H1 (cell line): ENCODE data around the gene RPL23. TPM values are rescaled to one million over a fixed set of nuclear protein-coding genes. Genes with fewer than 3 reads are reported as not detected.

ENCODE experiments used
- CTCF ChIA-PET: fragments of 300-600 bp; sonication (Branson Sonifier 250); formaldehyde crosslinking; loops from one replicate; lab custom pipeline; 2021; ENCODE audit not compliant: partially characterized antibody; lab: Charles Lee
- POLR2A ChIA-PET: fragments of 300-600 bp; sonication (Branson Sonifier 250); formaldehyde crosslinking; loops from one replicate; lab custom pipeline; 2021; ENCODE audit warnings: inconsistent platforms; ENCODE audit not compliant: partially characterized antibody; lab: Charles Lee
- DNase-seq, 2 experiments: peaks; one replicate each; pipeline versions ENCODE4 v3.0.0 to v3.0.0-alpha.2; 2010 to 2022; ENCODE audit warnings: low spot score in 2 of 2, low read depth in 1 of 2, mixed read lengths in 1 of 2
- FAIRE-seq: peaks from 2 replicates; lab custom pipeline; 2011; peaks lifted over from hg19 to GRCh38; lab: Jason Lieb, UNC
- H2AFZ ChIP-seq: 2 replicates; pipeline ENCODE4 v1.8.1; 2012; ENCODE audit warnings: low read length, inconsistent platforms
- H2AK5ac ChIP-seq: 2 replicates; pipeline ENCODE4 v1.6.1; 2013; ENCODE audit warnings: low read depth, low read length
- H2BK120ac ChIP-seq: replicated peaks from 2 replicates; pipeline ENCODE3; 2013; ENCODE audit warnings: low read depth, low read length, inconsistent platforms
- H2BK12ac ChIP-seq: 2 replicates; pipeline ENCODE4 v1.6.1; 2013; ENCODE audit warnings: low read depth, low read length
- H2BK15ac ChIP-seq: 2 replicates; pipeline ENCODE4 v1.6.1; 2013; ENCODE audit warnings: low read length
- H2BK20ac ChIP-seq: 2 replicates; pipeline ENCODE4 v1.6.1; 2013; ENCODE audit warnings: low read length
- H2BK5ac ChIP-seq: 2 replicates; pipeline ENCODE4 v1.6.1; 2013; ENCODE audit warnings: low read depth, low read length
- H3K14ac ChIP-seq: 2 replicates; pipeline ENCODE4 v1.6.1; 2013; ENCODE audit warnings: inconsistent platforms; ENCODE audit not compliant: insufficient read length
- H3K18ac ChIP-seq: 2 replicates; pipeline ENCODE4 v1.6.1; 2013; ENCODE audit warnings: low read length; ENCODE audit errors: extremely low read depth
- H3K23ac ChIP-seq: 2 replicates; pipeline ENCODE4 v1.6.1; 2013; ENCODE audit warnings: inconsistent platforms; ENCODE audit not compliant: insufficient read length
- H3K23me2 ChIP-seq: 2 replicates; pipeline ENCODE4 v1.6.1; 2013; ENCODE audit warnings: low read depth, low read length
- H3K27ac ChIP-seq: 2 replicates; pipeline ENCODE4 v1.6.1; 2011; ENCODE audit warnings: low read depth, low read length, inconsistent platforms
- H3K27me3 ChIP-seq, 4 experiments: replicated peaks in 1 of 4; 1 replicate in 1 of 4; 2 replicates in 3 of 4; pipeline versions ENCODE4 v1.6.1 to v1.8.1; 2011 to 2013; ENCODE audit warnings: low read length in 3 of 4, mild to moderate bottlenecking in 3 of 4, inconsistent platforms in 2 of 4, mixed read lengths in 2 of 4, moderate library complexity in 1 of 4; ENCODE audit not compliant: control insufficient read depth in 3 of 4, insufficient read depth in 3 of 4; ENCODE audit errors: extremely low read depth in 1 of 4
- H3K36me3 ChIP-seq, 4 experiments: 2 replicates each; pipeline versions ENCODE4 v1.6.1 to v1.8.1; 2011 to 2013; ENCODE audit warnings: mild to moderate bottlenecking in 4 of 4, low read length in 3 of 4, moderate library complexity in 2 of 4, control low read depth in 1 of 4, inconsistent platforms in 1 of 4; ENCODE audit not compliant: insufficient read depth in 4 of 4, control insufficient read depth in 2 of 4
- H3K4ac ChIP-seq: replicated peaks from 2 replicates; pipeline ENCODE3; 2013; ENCODE audit warnings: low read length, low read depth, mixed read lengths, inconsistent platforms; ENCODE audit not compliant: insufficient read length
- H3K4me1 ChIP-seq, 4 experiments: replicated peaks in 1 of 4; 1 replicate in 1 of 4; 2 replicates in 3 of 4; pipeline versions ENCODE4 v1.6.1 to v1.8.1; 2011 to 2013; ENCODE audit warnings: low read length in 3 of 4, inconsistent platforms in 2 of 4, mixed read lengths in 1 of 4; ENCODE audit not compliant: insufficient read depth in 4 of 4, control insufficient read depth in 3 of 4
- H3K4me2 ChIP-seq, 2 experiments: 2 replicates each; pipeline versions ENCODE4 v1.6.1 to v1.8.1; 2011 to 2013; ENCODE audit warnings: low read depth in 2 of 2, low read length in 2 of 2, control low read depth in 1 of 2, inconsistent platforms in 1 of 2, mild to moderate bottlenecking in 1 of 2; ENCODE audit not compliant: insufficient read depth in 1 of 2
- H3K4me3 ChIP-seq, 4 experiments: fragments of 200-600, 300-600 bp in 1 of 4; sonication (generic), shearing (Covaris generic), sonication (Bioruptor Twin) in 1 of 4; 2 replicates each; pipeline versions ENCODE4 v1.5.1 to v1.8.1; 2011 to 2016; ENCODE audit warnings: low read length in 4 of 4, low read depth in 3 of 4, control low read depth in 2 of 4, inconsistent platforms in 2 of 4, mild to moderate bottlenecking in 2 of 4, mixed read lengths in 1 of 4, moderate library complexity in 1 of 4; ENCODE audit not compliant: insufficient read depth in 2 of 4; ENCODE audit errors: extremely low read depth in 1 of 4
- H3K56ac ChIP-seq: replicated peaks from 2 replicates; pipeline ENCODE3; 2013; ENCODE audit warnings: low read depth, mild to moderate bottlenecking, mixed read lengths, low read length, inconsistent platforms; ENCODE audit not compliant: insufficient read length
- H3K79me1 ChIP-seq: 2 replicates; pipeline ENCODE4 v1.6.1; 2013; ENCODE audit warnings: low read depth, low read length, control low read depth
- H3K79me2 ChIP-seq, 2 experiments: 2 replicates each; pipeline versions ENCODE4 v1.6.1 to v1.8.1; 2012 to 2013; ENCODE audit warnings: low read length in 2 of 2, mild to moderate bottlenecking in 2 of 2, inconsistent platforms in 1 of 2; ENCODE audit not compliant: insufficient read depth in 2 of 2, control insufficient read depth in 1 of 2
- H3K9ac ChIP-seq, 4 experiments: replicated peaks in 1 of 4; 1 replicate in 1 of 4; 2 replicates in 3 of 4; pipeline versions ENCODE4 v1.6.1 to v1.8.1; 2011 to 2013; ENCODE audit warnings: low read depth in 3 of 4, low read length in 3 of 4, control low read depth in 2 of 4, mild to moderate bottlenecking in 2 of 4, moderate library complexity in 2 of 4, inconsistent platforms in 1 of 4; ENCODE audit errors: extremely low read depth in 1 of 4
- H3K9me3 ChIP-seq, 2 experiments: 2 replicates each; pipeline versions ENCODE4 v1.6.1 to v1.8.1; 2012 to 2013; ENCODE audit warnings: mild to moderate bottlenecking in 2 of 2, moderate library complexity in 2 of 2, control low read depth in 1 of 2, inconsistent platforms in 1 of 2, low read depth in 1 of 2, low read length in 1 of 2, mixed read lengths in 1 of 2; ENCODE audit not compliant: insufficient read depth in 2 of 2
- H4K20me1 ChIP-seq, 2 experiments: replicated peaks in 1 of 2; 2 replicates each; pipeline versions ENCODE3 to v1.8.1; 2011 to 2013; ENCODE audit warnings: inconsistent platforms in 2 of 2, low read length in 2 of 2, mild to moderate bottlenecking in 1 of 2; ENCODE audit not compliant: insufficient read depth in 2 of 2, control insufficient read depth in 1 of 2
- H4K5ac ChIP-seq: 2 replicates; pipeline ENCODE4 v1.6.1; 2013; ENCODE audit warnings: low read length, low read depth, mixed read lengths, inconsistent platforms; ENCODE audit not compliant: insufficient read length
- H4K8ac ChIP-seq: 2 replicates; pipeline ENCODE4 v1.8.0; 2013; ENCODE audit warnings: mild to moderate bottlenecking, moderate library complexity, low read length, inconsistent platforms; ENCODE audit not compliant: insufficient read depth; ENCODE audit errors: extremely low read depth
- H4K91ac ChIP-seq: replicated peaks from 2 replicates; pipeline ENCODE3; 2013; ENCODE audit warnings: low read length, mixed read lengths, inconsistent platforms; ENCODE audit not compliant: insufficient read length
- KDM5A ChIP-seq: fragments of 200-600 bp; IDR thresholded peaks from 2 replicates; pipeline ENCODE4 v1.7.1; 2012; ENCODE audit warnings: mild to moderate bottlenecking, low read length, inconsistent platforms, mixed read lengths
- RAD21 ChIP-seq, 2 experiments: IDR thresholded peaks in 1 of 2; conservative IDR thresholded peaks in 1 of 2; 2 replicates each; pipeline ENCODE4 v1.6.1; 2011; ENCODE audit warnings: low read depth in 2 of 2, low read length in 2 of 2, improper control_type of control experiment in 1 of 2, inconsistent platforms in 1 of 2, mild to moderate bottlenecking in 1 of 2, moderate library complexity in 1 of 2
- SP2 ChIP-seq: IDR thresholded peaks from 2 replicates; pipeline ENCODE4 v1.6.1; 2012; ENCODE audit warnings: mild to moderate bottlenecking, low read length, inconsistent platforms
- TAF7 ChIP-seq: optimal IDR thresholded peaks from 2 replicates; pipeline ENCODE3; 2011; ENCODE audit warnings: low read depth, mild to moderate bottlenecking, inconsistent platforms, low read length, moderate library complexity, borderline replicate concordance
- WGBS, 2 experiments: shearing (Covaris generic) in 1 of 2; methylation state at CpG; one replicate each; pipeline versions ENCODE4 v1.1.6 to v1.1.7; 2013 to 2015; ENCODE audit warnings: low lambda C conversion rate in 2 of 2, mixed read lengths in 2 of 2, inconsistent platforms in 1 of 2, low coverage in 1 of 2, missing lambda C conversion rate in 1 of 2; ENCODE audit not compliant: insufficient replicate concordance in 2 of 2, insufficient coverage in 1 of 2, insufficient read length in 1 of 2; ENCODE audit errors: extremely low coverage in 1 of 2, missing lambda C conversion rate in 1 of 2; 5-methylcytosine and 5-hydroxymethylcytosine counted together
- polyA plus RNA-seq, 7 experiments: library from polyadenylated mRNA; depleted of rRNA in 3 of 7; stranded (reverse) in 5 of 7; unstranded in 2 of 7; fragments of >200 nt in 5 of 7; fragments of 200-250 nt in 2 of 7; gene quantifications; 1 replicate in 5 of 7; 2 replicates in 1 of 7; 4 replicates in 1 of 7; pipeline versions ENCODE4 v1.2.1 to v1.2.3, GENCODE V29; 2011 to 2013; ENCODE audit warnings: missing spikeins in 2 of 7, mixed read lengths in 2 of 7
- total RNA-seq: library from RNA; stranded (reverse); fragmentation: NEBNext Ultra II Directional; extraction: Animal tissue kit (Norgen Biotek cat#: 25700); gene quantifications from 2 replicates; pipeline ENCODE4 v1.2.1, GENCODE V29; 2021

Gene RPL23
- total and polyA plus RNA-seq, 2 of the 8 experiments (the other 6 are each of a cell fraction or from before 2014, with no cell fraction given) = 2,148 to 2,502 TPM

- Histone ChIP-seq H3K14ac (no peak overlapping the region), H4K91ac (peak overlapping the region; percentile 15), H3K23ac (no peak overlapping the region), H2BK20ac (0 out of 2 replicates have a peak overlapping the region, but pooled peaks have one; percentile 61), H2AK5ac (0 out of 2 replicates have a peak overlapping the region, but pooled peaks have one; percentile 45), H3K36me3 (peaks cover 0 to 3% (median 1%) of the 10 kb centered on the region in 4 experiments; a peak in 2 of 8 replicates), H2BK12ac (peak overlapping the region; percentile 27; the same call in 1 of the 2 replicates), H3K4ac (no peak overlapping the region), H3K9ac (peak overlapping the region in 1 of 4 experiments; percentile 1; a peak in 1 of 7 replicates), H3K4me2 (0 out of 4 replicates have a peak overlapping the region, but pooled peaks of 1 of the 2 experiments have one; percentile 3), H3K79me1 (peaks cover 31% of the 10 kb centered on the region), H3K4me3 (no peak overlapping the region), H4K20me1 (peaks cover 2 to 9% of the 10 kb centered on the region in 2 experiments), H3K27me3 (no peaks in the 10 kb centered on the region), H2BK5ac (0 out of 2 replicates have a peak overlapping the region, but pooled peaks have one; percentile 73), H3K18ac (no peak overlapping the region), H3K56ac (no peak overlapping the region), H3K4me1 (peaks cover 15 to 56% (median 34%) of the 10 kb centered on the region in 4 experiments), H3K9me3 (no peaks in the 10 kb centered on the region), H2AFZ (no peak overlapping the region), H3K23me2 (peaks cover 10% of the 10 kb centered on the region; the same call in 1 of the 2 replicates), H2BK15ac (no peak overlapping the region; the same call in 1 of the 2 replicates), H2BK120ac (no peak overlapping the region), H3K27ac (peak overlapping the region; percentile 36; the same call in 1 of the 2 replicates), H4K5ac (no peak overlapping the region), H3K79me2 (peaks cover 32 to 81% of the 10 kb centered on the region in 2 experiments), H4K8ac (no peak overlapping the region)
- WGBS, 2 experiments = 88% methylated on average over 10 of the region's 10 CpGs; no CpG with 5 or more reads in 1 of the 2 experiments
- DNase-seq (no peak), FAIRE-seq (no peak)
- CTCF ChIA-PET = interaction anchor here (0.8 kb wide), 1 partner anchor 51 kb away, joined by 3 read pairs; the partner anchor contains the start of gene LASP1NB
- POLR2A ChIA-PET = interaction anchor here (1.0 to 24.3 kb wide), 6 partner anchors 8 to 50 kb away, joined by 3 to 468 read pairs (median 51); partner anchors contain the start of genes CWC25, LASP1NB and RPL23
- TF ChIP-seq KDM5A = no peak
- TF ChIP-seq RAD21 (IDR thresholded peaks at IDR 0.05 in 1 of 2, conservative IDR thresholded peaks at IDR 0.05 in 1 of 2; ENCODE audit: low read depth in 2 of 2, low read length in 2 of 2) = no peak
- TF ChIP-seq TAF7 = no peak
- no peak for TF ChIP-seq SP2
Measured at GRCh38 chr17:38874505-38875400, 21.2 kb upstream of the RPL23 start.
